Loucy (cell line): ENCODE results near the gene RPTOR.

Source experiments
- H2AFZ ChIP-seq: fragments of 200-600 bp; sonication (generic); 2 replicates; pipeline ENCODE4 v1.6.0; 2016; ENCODE audit warnings: antibody characterized with exemption, mild to moderate bottlenecking, low read length, moderate library complexity
- H3F3A ChIP-seq: fragments of 200-600 bp; 2 replicates; pipeline ENCODE4 v1.6.0; 2016; ENCODE audit warnings: antibody characterized with exemption, low read depth, mild to moderate bottlenecking
- H3K27me3 ChIP-seq: fragments of 200-600 bp; sonication (generic); 2 replicates; pipeline ENCODE4 v1.6.1; 2014; ENCODE audit warnings: low read length, mild to moderate bottlenecking; ENCODE audit not compliant: insufficient read depth, poor library complexity, severe bottlenecking
- H3K36me3 ChIP-seq: fragments of 200-600 bp; sonication (generic); 2 replicates; pipeline ENCODE4 v1.6.1; 2016; ENCODE audit warnings: low read length; ENCODE audit not compliant: insufficient read depth
- H3K4me1 ChIP-seq: fragments of 200-600 bp; sonication (generic); 2 replicates; pipeline ENCODE4 v1.5.1; 2014; ENCODE audit warnings: low read length, mild to moderate bottlenecking; ENCODE audit not compliant: insufficient read depth, poor library complexity, severe bottlenecking
- H3K4me2 ChIP-seq: fragments of 200-600 bp; sonication (generic); 2 replicates; pipeline ENCODE4 v1.6.0; 2014; ENCODE audit warnings: antibody characterized with exemption, low read length, low read depth, mild to moderate bottlenecking; ENCODE audit not compliant: poor library complexity, severe bottlenecking
- H3K4me3 ChIP-seq: fragments of 200-600 bp; sonication (generic); 2 replicates; pipeline ENCODE4 v1.5.1; 2014; ENCODE audit warnings: low read length, mild to moderate bottlenecking, mixed read lengths; ENCODE audit not compliant: poor library complexity, severe bottlenecking
- H3K79me2 ChIP-seq: fragments of 200-600 bp; sonication (generic); 2 replicates; pipeline ENCODE4 v1.6.1; 2014; ENCODE audit warnings: low read length; ENCODE audit not compliant: insufficient read depth
- H3K9ac ChIP-seq: fragments of 200-600 bp; sonication (generic); 2 replicates; pipeline ENCODE4 v1.6.0; 2014; ENCODE audit warnings: mild to moderate bottlenecking, low read depth, low read length, moderate library complexity; ENCODE audit not compliant: poor library complexity, severe bottlenecking
- H3K9me2 ChIP-seq: fragments of 200-600 bp; sonication (generic); replicated peaks from 2 replicates; pipeline ENCODE4 v1.6.1; 2016; ENCODE audit warnings: low read depth, low read length, mixed read lengths
- H3K9me3 ChIP-seq: fragments of 200-600 bp; sonication (generic); 2 replicates; pipeline ENCODE4 v1.6.1; 2014; ENCODE audit warnings: mild to moderate bottlenecking, antibody characterized with exemption, low read length, low read depth; ENCODE audit not compliant: insufficient read depth
- H4K20me1 ChIP-seq: fragments of 200-600 bp; sonication (generic); 2 replicates; pipeline ENCODE4 v1.6.0; 2014; ENCODE audit warnings: antibody characterized with exemption, low read length, mild to moderate bottlenecking; ENCODE audit not compliant: insufficient read depth, poor library complexity, severe bottlenecking
- EZH2phosphoT487 ChIP-seq: fragments of 200-600 bp; IDR thresholded peaks from 2 replicates; pipeline ENCODE4 v1.6.1; 2018; ENCODE audit warnings: antibody characterized with exemption, mild to moderate bottlenecking, moderate library complexity, borderline replicate concordance
- TF ChIP-seq, protein P1 (sequence below): fragments of 200-600 bp; sonication (generic); conservative IDR thresholded peaks from 2 replicates; pipeline ENCODE4 v1.5.1; 2014; ENCODE audit warnings: mild to moderate bottlenecking, antibody characterized with exemption, low read length

The RPTOR gene

DNA sequence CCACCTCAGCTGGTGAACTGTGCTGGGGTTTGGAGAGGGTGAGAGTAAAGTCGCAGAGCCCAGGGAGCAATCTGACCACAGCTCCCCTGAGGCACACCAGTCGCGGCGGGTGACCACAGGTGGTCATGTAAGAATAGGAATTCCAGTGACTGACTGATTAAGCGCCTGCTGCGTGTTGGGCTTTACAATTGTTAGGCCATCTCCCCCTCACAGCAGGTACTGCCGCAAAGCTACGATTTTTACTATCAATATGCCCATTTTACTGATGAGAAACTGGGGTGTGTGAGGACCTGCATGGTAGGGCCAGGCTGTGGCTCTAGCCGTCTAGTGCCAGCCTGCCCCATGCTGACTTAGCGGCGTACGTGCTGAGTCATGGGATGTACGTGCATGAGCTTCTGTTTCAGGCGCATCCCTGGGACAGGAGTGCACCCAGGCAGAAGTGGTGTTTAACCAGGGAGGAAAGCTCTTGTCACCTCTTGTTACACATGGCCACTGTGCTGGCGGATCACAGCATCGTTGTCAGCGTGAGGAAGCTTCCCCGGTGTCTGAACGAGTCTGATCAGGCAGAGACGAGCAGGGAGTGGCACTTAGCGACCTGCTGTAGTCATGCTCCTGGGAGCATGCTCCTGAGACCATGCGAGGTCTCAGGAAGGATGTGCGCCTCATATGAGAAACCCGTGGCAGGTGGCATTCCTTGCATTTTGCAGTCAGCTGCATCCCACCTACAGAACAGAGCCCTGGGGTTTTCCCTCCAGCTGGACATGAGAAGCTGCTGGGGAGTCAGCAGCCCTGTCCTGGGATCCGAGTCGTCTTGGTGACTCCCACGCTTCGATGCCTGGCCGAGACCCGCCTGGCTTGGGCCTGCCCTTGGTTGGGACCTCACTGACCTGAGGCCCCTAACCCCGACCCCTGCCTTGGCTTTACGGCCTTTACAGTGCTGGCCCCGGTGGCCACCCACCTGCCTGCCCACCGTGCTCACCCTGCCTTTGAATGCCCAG lies 283.3 kb downstream of the RPTOR start:
- H4K20me1 ChIP-seq: no peaks in the 10 kb centered on the region

DNA sequence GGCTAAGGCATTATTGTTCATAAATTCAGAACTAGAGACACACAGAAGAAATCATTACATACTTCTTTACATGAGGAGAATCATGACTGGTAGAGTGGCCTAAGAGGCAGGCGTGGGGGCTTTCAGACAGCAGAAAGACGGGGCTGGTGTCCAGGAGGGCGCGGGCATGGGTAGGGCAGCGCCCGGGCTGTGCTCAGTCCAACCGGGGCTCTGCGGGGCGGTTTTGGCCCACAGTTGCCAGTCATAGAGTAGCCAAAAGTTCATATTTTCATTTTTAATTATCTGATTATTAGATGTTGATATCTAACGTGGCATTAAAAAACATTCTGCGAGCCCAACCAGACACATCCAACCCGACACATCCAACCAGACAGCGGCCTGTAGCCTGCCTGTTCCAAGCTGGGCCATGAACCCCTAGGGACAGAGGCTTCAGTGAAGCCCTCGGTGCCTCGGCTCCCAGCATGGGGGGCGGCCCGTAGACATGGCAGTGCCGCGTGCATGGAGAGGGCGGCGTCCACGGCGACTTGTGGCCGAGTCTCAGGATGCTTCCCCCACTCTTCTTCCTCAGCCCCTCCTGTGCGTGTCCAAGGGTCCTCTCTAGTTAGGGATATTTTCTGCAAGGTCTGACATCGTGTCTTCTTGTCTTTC lies 284.7 kb downstream of the RPTOR start:
- Histone ChIP-seq H3K4me3 (no peak overlapping the region), H4K20me1 (no peaks in the 10 kb centered on the region), H3K36me3 (peaks cover 17% of the 10 kb centered on the region; the same call in 1 of the 2 replicates), H3K9me3 (no peaks in the 10 kb centered on the region), H3K27me3 (no peaks in the 10 kb centered on the region), H3K9ac (no peak overlapping the region), H3K4me2 (no peak overlapping the region), H2AFZ (no peak overlapping the region), H3K79me2 (no peaks in the 10 kb centered on the region), H3K9me2 (no peaks in the 10 kb centered on the region), H3F3A (no peaks in the 10 kb centered on the region), H3K4me1 (peaks cover 32% of the 10 kb centered on the region)
- TF ChIP-seq, protein P1, sequence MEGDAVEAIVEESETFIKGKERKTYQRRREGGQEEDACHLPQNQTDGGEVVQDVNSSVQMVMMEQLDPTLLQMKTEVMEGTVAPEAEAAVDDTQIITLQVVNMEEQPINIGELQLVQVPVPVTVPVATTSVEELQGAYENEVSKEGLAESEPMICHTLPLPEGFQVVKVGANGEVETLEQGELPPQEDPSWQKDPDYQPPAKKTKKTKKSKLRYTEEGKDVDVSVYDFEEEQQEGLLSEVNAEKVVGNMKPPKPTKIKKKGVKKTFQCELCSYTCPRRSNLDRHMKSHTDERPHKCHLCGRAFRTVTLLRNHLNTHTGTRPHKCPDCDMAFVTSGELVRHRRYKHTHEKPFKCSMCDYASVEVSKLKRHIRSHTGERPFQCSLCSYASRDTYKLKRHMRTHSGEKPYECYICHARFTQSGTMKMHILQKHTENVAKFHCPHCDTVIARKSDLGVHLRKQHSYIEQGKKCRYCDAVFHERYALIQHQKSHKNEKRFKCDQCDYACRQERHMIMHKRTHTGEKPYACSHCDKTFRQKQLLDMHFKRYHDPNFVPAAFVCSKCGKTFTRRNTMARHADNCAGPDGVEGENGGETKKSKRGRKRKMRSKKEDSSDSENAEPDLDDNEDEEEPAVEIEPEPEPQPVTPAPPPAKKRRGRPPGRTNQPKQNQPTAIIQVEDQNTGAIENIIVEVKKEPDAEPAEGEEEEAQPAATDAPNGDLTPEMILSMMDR: no peak
- TF ChIP-seq EZH2phosphoT487: no peak

More for the DNA sequence above, 283.3 kb downstream of the RPTOR start:
- Histone ChIP-seq H3K4me1 (peaks cover 20% of the 10 kb centered on the region), H3K4me3 (no peak overlapping the region), H3K9me2 (no peaks in the 10 kb centered on the region), H3K4me2 (no peak overlapping the region), H3F3A (no peaks in the 10 kb centered on the region), H2AFZ (no peak overlapping the region), H3K79me2 (no peaks in the 10 kb centered on the region), H3K9ac (no peak overlapping the region), H3K9me3 (no peaks in the 10 kb centered on the region), H3K36me3 (peaks cover 26% of the 10 kb centered on the region; the same call in 1 of the 2 replicates), H3K27me3 (no peaks in the 10 kb centered on the region)
- TF ChIP-seq, protein P1: no peak
- no peak for TF ChIP-seq EZH2phosphoT487

DNA sequence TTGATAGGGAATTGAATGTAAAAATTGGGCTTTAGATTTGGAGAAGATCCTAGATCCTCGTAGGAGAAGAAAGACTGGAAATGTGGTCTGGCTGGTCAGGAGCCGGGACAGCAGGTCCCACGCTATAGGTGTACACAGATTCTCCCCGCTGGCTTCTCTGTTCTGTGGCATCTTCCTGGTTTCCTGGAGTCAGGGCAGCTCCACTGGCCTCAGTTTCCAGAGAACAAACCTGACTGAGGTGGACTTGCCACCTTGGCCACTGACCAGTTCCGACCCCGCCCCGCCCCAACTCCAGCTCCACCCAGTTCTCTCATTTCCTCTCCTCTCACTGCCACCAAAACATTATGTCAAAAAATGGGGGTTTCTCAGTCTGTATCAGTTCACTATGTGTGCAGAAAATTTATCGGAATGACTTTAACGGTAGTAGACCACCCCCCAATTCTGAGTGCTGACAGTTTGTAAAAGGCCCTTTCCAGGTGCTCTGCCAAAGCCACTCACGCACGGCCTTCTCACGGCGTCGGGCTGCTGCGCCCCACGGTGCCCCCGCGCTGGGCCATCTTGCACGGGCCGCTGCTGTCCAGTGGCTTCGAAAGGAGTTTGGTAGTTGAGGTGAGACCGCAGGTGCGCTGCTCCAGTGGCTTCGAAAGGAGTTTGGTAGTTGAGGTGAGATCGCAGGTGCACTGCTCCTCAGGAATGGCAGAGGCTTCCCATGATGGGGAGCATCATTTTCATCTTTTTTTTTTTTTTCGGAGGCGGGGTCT lies 285.6 kb downstream of the RPTOR start:
- no peak overlapping the region for H3K4me3 ChIP-seq
- TF ChIP-seq, protein P1: no peak
- no peak for TF ChIP-seq EZH2phosphoT487
- peaks cover 9% of the 10 kb centered on the region; the same call in 1 of the 2 replicates for H3K36me3 ChIP-seq
- no peaks in the 10 kb centered on the region for H3K9me2 ChIP-seq
- H3K79me2 ChIP-seq: no peaks in the 10 kb centered on the region
- H3K9ac ChIP-seq: no peak overlapping the region
- H3K9me3 ChIP-seq: no peaks in the 10 kb centered on the region
- H4K20me1 ChIP-seq: no peaks in the 10 kb centered on the region
- H3K4me1 ChIP-seq: peaks cover 35% of the 10 kb centered on the region
- H3F3A ChIP-seq: no peaks in the 10 kb centered on the region
- H3K27me3 ChIP-seq: no peaks in the 10 kb centered on the region
- no peak overlapping the region for H3K4me2 ChIP-seq
- no peak overlapping the region for H2AFZ ChIP-seq
